ENCODE results near the gene C1QTNF4.
A peak's percentile ranks its signal among the peaks of the same experiment; 100 is the strongest.
"Not testable (repeated sequence)": the region's sequence is repeated elsewhere in the genome, so short reads cannot be mapped to it uniquely, and the experiment has no call there.

The C1QTNF4 gene

GRCh38 chr11:47564933-47565339 is 29.3 kb downstream of the C1QTNF4 start:
- no peak for DNase-seq

GRCh38 chr11:47564366-47564765 is 29.8 kb downstream of the C1QTNF4 start:
- not testable (repeated sequence) for DNase-seq

- DNase-seq, result not testable (repeated sequence)
These were observed 31.8 kb downstream of the C1QTNF4 start for GRCh38 chr11:47562393-47562792.

DNA sequence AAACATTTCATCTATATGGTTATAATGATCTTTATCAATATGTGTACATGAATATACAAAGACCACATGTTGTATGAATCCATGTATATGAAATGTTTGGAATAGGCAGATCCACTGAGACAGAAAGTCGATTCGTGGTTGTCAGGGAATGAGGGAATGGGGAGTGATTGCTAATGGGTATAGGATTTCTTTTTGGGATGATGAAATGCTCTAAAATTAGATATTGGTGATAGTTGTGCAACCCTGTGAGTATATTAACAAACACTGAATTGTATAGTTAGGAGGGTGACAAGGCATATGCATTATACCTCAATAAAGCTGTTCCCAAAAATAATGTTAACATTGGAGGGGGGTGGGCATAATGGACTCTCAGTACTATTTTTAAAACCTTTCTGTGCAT is 33.8 kb downstream of the C1QTNF4 start:
- no peak for DNase-seq

GRCh38 chr11:47558695-47559094 is 35.5 kb downstream of the C1QTNF4 start:
- no peak for DNase-seq

- not testable (repeated sequence) for DNase-seq
These were observed 37.2 kb downstream of the C1QTNF4 start for GRCh38 chr11:47557004-47557403.

DNA sequence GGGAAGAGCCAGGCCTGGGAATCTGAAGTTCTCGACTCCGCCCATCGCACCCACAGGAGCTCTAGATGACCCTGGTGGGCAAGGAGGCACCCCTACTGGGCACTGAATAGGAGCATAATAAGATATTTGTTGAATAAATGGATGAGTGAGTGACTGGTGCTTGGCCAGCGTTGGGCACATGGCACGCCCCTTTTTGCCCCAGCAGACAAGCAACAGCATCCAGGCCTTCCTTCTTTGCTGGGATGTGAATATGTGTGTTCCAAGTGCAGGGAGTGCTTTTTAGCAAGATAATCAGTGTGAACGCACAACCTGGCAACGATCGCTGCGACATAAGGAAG is 40.8 kb downstream of the C1QTNF4 start:
- no peak for DNase-seq

DNA sequence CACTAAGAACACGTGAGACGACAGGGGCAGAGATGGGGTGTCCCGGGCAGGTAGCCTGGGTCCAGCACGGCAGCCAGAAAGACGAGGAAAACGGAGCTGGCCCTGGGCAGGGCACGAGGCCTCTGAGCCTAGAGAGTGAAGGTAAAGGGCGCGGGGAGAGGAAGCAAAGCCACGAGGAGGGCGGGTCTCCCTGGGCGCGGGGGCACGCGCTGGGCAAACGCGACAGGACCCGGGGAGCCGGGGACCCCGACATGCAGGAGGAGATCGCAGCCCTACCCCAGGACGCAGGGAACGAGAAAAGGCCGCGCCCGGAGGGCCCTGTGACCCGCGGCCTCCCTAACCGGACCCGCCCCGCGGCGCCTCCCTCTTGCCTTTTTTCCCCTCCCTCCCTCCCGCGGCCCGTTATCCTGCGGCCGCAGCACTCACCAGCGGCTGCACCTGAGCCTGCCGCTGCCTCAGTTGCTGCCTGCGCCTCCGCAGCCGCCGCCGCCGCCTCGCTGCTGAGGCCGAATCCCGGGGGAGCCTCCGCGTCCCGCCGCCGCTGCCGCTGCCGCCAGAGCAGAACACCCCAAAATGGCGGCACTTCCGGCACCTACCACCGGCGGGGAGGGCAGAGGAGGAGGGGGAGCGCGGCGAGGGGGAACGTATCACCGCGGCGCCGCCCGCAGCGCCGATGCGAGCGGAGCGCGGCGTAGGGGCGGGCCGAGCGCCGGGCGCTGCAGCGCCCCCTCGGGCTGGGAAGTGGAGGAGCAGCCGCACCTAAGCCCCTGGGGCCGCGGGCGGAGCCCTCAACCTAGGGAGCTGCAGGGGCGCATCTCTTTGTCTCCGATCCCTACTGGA is 41.4 kb downstream of the C1QTNF4 start, which contains the start of gene CELF1:
TSS of gene CELF1 (minus strand) at position 567 of the 840 bp plus-strand sequence. CDS start 53,609 bp downstream, outside the sequence.
- peak; percentile 88 for DNase-seq

- DNase-seq, result no peak
These were observed 42.1 kb downstream of the C1QTNF4 start for GRCh38 chr11:47552056-47552565.

GRCh38 chr11:47551086-47551485 is 43.1 kb downstream of the C1QTNF4 start:
- no peak for DNase-seq

DNA sequence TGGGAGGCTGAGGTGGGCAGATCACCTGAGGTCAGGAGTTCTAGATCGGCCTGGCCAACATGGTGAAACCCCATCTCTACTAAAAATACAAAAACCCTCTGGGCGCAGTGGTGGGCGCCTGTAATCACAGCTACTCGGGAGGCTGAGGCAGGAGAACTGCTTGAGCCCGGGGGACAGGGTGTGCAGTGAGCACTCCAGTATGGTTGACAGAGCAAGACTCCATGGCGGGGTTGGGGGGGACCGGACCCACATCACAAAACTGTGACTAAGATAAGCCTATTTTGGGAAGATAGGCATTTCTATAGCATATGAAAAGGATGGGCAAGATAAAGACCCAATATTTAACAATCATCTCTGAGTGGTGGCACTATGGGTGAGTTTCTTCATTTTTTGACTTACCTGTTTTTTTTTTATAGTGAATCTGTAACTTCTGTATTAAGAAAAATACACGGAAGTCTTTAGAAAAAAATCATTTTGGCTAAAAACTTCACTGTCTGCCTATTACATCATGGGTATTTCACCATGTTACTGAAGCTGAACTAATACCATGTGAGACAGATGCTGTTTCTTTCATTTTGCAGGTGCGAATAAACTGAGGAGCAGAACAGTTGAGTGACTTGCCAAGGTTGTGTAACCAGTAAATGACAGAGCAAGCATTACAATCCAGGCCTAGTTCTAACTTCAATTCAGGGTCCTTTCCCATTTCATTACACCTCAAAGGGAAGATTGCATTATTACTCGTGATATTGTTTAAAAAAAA is 43.7 kb downstream of the C1QTNF4 start:
- DNase-seq, result no peak

DNA sequence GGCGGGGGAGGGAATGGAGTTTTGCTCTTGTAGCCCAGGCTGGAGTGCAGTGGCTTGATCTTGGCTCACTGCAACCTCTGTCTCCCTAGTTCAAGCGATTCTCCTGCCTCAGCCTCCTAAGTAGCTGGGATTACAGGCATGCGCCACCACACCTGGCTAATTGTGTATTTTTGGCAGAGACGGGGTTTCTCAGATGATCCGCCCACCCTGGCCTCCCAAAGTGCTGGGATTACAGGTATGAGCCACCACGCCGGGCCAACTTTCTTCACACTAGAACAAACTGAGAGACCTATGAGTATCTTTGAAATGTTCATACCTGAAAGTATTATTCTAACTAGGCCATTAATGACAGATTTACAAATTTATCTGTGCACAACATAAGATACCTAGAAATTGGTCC is 47.9 kb downstream of the C1QTNF4 start:
- not testable (repeated sequence) for DNase-seq

DNA sequence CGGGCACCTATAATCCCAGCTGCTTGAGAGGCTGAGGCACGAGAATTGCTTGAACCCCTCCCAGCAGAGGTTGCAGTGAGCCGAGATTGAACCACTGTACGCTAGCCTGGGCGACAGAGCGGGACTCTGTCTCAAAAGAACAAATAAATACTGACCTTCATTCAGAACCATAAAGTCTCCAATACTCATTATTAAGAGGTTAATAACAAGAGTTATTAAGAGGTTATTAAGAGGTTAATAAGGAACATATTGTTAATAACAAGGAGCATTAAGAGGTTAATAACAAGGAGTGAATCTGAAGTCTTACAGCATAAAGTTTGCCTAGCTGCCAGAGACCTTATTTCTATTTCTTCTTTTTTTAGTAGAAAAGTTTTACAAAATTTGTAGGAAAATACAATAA is 48.9 kb downstream of the C1QTNF4 start:
- no peak for DNase-seq

DNA sequence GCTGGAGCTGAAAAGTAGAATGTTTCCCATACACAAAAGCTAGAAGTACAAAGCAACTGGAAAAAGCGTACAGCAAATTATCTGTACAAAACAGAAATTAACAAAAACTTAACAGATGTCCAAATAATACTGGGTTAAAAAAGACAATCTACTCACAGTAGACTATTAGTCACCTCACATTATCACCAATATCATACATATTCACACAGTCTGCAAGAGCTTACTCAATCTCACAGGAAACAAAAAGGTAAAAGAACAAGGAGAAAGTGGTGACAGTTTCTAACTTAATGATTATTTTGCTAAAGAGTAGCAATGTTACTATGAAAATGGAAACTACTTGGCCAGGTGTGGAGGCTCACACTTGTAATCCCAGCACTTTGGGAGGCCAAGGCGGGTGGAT is 53.1 kb downstream of the C1QTNF4 start:
- no peak for DNase-seq

DNA sequence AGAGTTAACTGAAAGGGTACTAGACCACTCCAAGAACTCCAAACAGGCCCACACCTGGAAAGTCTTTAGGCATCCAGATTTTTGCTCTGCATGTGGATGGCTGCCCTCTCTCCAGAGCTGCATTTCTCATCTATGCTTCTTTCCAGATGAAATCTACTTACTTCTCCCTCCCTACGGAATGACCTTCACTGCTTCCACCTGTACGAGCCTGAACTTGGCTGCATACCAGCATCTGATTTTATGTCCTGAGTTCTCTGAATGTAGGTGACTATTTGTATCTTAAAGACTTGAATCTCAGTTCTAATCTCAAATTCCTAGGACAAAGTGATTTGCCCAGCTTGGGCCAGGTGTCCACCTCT is 54.6 kb downstream of the C1QTNF4 start:
- no peak for DNase-seq
